SK-N-SH treated with all-trans-retinoic acid at 6 μM for 48 hours (cell line): ENCODE measurements around the gene SPEN.

ENCODE experiments used
- ATAC-seq: fragments of 200-7000 bp; cut with Tn5 transposase; 3 replicates; pipeline ENCODE4 v1.9.1; 2020; ENCODE audit warnings: mild to moderate bottlenecking, moderate library complexity
- ARNTL ChIP-seq: fragments of 450-650 bp; formaldehyde crosslinking; IDR thresholded peaks from 2 replicates; pipeline ENCODE4 v1.5.0; 2020; ENCODE audit warnings: low read depth, mild to moderate bottlenecking, moderate library complexity, borderline replicate concordance
- BACH2 ChIP-seq: fragments of 250-450 bp; sonication (Bioruptor Pico); IDR thresholded peaks from 2 replicates; pipeline ENCODE4 v1.9.0; 2021; ENCODE audit warnings: mild to moderate bottlenecking, borderline replicate concordance
- CSDC2 ChIP-seq: fragments of 250-450 bp; sonication (Bioruptor Pico); IDR thresholded peaks from 2 replicates; pipeline ENCODE4 v1.5.0; 2020; ENCODE audit warnings: mild to moderate bottlenecking, moderate library complexity
- ESRRG ChIP-seq: fragments of 250-450 bp; sonication (Bioruptor Pico); IDR thresholded peaks from 2 replicates; pipeline ENCODE4 v1.6.1; 2021; ENCODE audit warnings: mild to moderate bottlenecking
- GLIS3 ChIP-seq: fragments of 250-450 bp; sonication (Bioruptor Pico); IDR thresholded peaks from 2 replicates; pipeline ENCODE4 v1.5.0; 2020; ENCODE audit warnings: mild to moderate bottlenecking, moderate library complexity
- ISL1 ChIP-seq: fragments of 250-450 bp; sonication (Bioruptor Pico); IDR thresholded peaks from 2 replicates; pipeline ENCODE4 v2.1.2; 2022; ENCODE audit warnings: mild to moderate bottlenecking, moderate library complexity
- OSR1 ChIP-seq: fragments of 250-450 bp; sonication (Bioruptor Pico); IDR thresholded peaks from 2 replicates; pipeline ENCODE4 v1.8.0; 2022; ENCODE audit warnings: moderate library complexity, mild to moderate bottlenecking, inconsistent platforms
- SNAI2 ChIP-seq: fragments of 250-450 bp; sonication (Bioruptor Pico); IDR thresholded peaks from 2 replicates; pipeline ENCODE4 v1.5.0; 2020; ENCODE audit warnings: mild to moderate bottlenecking, moderate library complexity
- TCF4 ChIP-seq: fragments of 250-450 bp; sonication (Bioruptor Pico); IDR thresholded peaks from 2 replicates; pipeline ENCODE4 v1.8.0; 2021; ENCODE audit warnings: mild to moderate bottlenecking, moderate library complexity, borderline replicate concordance
- TOX ChIP-seq: fragments of 250-450 bp; sonication (Bioruptor Pico); IDR thresholded peaks from 2 replicates; pipeline ENCODE4 v1.8.0; 2021; ENCODE audit warnings: mild to moderate bottlenecking, moderate library complexity, borderline replicate concordance
- ZC3H10 ChIP-seq: fragments of 250-450 bp; sonication (Bioruptor Pico); IDR thresholded peaks from 2 replicates; pipeline ENCODE4 v1.5.1; 2021; ENCODE audit warnings: mild to moderate bottlenecking, moderate library complexity
- ZFP3 ChIP-seq: fragments of 250-450 bp; sonication (Bioruptor Pico); IDR thresholded peaks from 2 replicates; pipeline ENCODE4 v1.5.0; 2020; ENCODE audit warnings: mild to moderate bottlenecking, moderate library complexity
- ZFP30 ChIP-seq: fragments of 450-650 bp; formaldehyde crosslinking; IDR thresholded peaks from 2 replicates; pipeline ENCODE4 v1.5.0; 2022; ENCODE audit warnings: mild to moderate bottlenecking, moderate library complexity
- ZNF565 ChIP-seq: fragments of 450-650 bp; formaldehyde crosslinking; conservative IDR thresholded peaks from 2 replicates; pipeline ENCODE4 v1.5.0; 2020; ENCODE audit warnings: low read depth, mild to moderate bottlenecking, moderate library complexity
- ZNF70 ChIP-seq: fragments of 450-650 bp; formaldehyde crosslinking; IDR thresholded peaks from 2 replicates; pipeline ENCODE4 v1.5.0; 2020; ENCODE audit warnings: mild to moderate bottlenecking, moderate library complexity
- ZNF8 ChIP-seq: fragments of 450-650 bp; formaldehyde crosslinking; IDR thresholded peaks from 2 replicates; pipeline ENCODE4 v1.5.0; 2020; ENCODE audit warnings: mild to moderate bottlenecking, moderate library complexity
- TF ChIP-seq, protein P1 (sequence below): fragments of 250-450 bp; sonication (Bioruptor Pico); IDR thresholded peaks from 2 replicates; pipeline ENCODE4 v1.8.0; 2020; ENCODE audit warnings: mild to moderate bottlenecking, moderate library complexity, borderline replicate concordance
- TF ChIP-seq, protein P2 (sequence below): fragments of 250-450 bp; sonication (Bioruptor Pico); IDR thresholded peaks from 2 replicates; pipeline ENCODE4 v1.5.0; 2020; ENCODE audit warnings: mild to moderate bottlenecking, moderate library complexity
- TF ChIP-seq, protein P3 (sequence below): fragments of 250-450 bp; sonication (Bioruptor Pico); IDR thresholded peaks from 2 replicates; pipeline ENCODE4 v1.5.1; 2020; ENCODE audit warnings: low read depth, mild to moderate bottlenecking, moderate library complexity
- TF ChIP-seq, protein P4 (sequence below): fragments of 250-450 bp; sonication (Bioruptor Pico); IDR thresholded peaks from 2 replicates; pipeline ENCODE4 v1.5.1; 2021; ENCODE audit warnings: mild to moderate bottlenecking, moderate library complexity
- TF ChIP-seq, protein P5 (sequence below): fragments of 250-450 bp; sonication (Bioruptor Pico); IDR thresholded peaks from 2 replicates; pipeline ENCODE4 v1.8.0; 2021; ENCODE audit warnings: low read depth, mild to moderate bottlenecking, moderate library complexity, borderline replicate concordance

SPEN gene

DNA sequence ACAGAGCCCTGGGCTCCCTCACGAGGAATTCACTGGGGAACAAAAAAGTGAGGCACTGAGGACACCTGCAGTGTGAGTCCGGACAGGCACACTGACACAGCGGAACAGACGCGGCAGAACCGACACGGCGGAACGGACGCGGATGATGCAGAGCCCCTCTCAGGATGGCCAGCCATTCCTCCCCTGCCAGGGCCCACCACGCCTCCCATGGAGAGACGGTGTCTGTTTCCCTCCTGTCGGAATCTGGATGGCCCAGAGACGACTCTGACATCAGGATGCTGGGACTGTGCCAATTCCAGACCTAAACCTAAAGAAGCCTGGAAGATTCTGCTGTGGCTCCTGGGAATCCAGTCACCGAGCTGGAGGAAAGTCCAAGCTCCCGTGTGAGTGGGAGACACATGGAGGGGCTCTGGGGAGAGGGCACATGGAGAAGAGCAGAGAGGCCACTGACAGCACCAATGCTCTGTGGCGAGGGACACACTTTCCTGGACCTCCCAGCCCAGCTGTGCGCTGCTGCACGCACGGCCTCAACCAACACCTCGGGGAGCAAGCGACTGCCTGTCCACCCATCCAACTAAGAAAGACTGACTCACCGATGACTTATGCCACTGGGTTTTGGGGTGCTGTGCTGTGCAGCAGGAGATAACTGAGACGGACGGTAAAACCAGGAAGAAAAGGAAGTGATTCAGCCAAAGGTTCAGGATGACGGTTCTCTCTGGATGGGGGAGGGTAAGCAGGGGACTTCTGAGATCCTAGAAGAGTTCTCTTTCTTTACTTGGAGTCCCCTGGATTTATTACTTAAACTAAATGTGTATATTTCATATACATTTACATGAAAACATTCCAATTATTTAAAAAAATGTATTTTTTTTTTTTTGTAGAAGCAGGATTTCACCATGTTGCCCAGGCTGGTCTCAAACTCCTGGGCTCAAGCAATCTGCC, 105.1 kb downstream of the SPEN start:
- ATAC-seq = peak; percentile 55
- TF ChIP-seq SNAI2 = no peak
- TF ChIP-seq TOX (CRISPR knock-in tag) = no peak
- TF ChIP-seq, protein P1, sequence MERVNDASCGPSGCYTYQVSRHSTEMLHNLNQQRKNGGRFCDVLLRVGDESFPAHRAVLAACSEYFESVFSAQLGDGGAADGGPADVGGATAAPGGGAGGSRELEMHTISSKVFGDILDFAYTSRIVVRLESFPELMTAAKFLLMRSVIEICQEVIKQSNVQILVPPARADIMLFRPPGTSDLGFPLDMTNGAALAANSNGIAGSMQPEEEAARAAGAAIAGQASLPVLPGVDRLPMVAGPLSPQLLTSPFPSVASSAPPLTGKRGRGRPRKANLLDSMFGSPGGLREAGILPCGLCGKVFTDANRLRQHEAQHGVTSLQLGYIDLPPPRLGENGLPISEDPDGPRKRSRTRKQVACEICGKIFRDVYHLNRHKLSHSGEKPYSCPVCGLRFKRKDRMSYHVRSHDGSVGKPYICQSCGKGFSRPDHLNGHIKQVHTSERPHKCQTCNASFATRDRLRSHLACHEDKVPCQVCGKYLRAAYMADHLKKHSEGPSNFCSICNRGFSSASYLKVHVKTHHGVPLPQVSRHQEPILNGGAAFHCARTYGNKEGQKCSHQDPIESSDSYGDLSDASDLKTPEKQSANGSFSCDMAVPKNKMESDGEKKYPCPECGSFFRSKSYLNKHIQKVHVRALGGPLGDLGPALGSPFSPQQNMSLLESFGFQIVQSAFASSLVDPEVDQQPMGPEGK (CRISPR knock-in tag) = no peak
- TF ChIP-seq ZNF565 (CRISPR knock-in tag) = no peak
- no peak for TF ChIP-seq BACH2 (CRISPR knock-in tag)
- no peak for TF ChIP-seq GLIS3 (CRISPR knock-in tag)
- no peak for TF ChIP-seq ISL1
- TF ChIP-seq TCF4 = no peak
- TF ChIP-seq, protein P2, sequence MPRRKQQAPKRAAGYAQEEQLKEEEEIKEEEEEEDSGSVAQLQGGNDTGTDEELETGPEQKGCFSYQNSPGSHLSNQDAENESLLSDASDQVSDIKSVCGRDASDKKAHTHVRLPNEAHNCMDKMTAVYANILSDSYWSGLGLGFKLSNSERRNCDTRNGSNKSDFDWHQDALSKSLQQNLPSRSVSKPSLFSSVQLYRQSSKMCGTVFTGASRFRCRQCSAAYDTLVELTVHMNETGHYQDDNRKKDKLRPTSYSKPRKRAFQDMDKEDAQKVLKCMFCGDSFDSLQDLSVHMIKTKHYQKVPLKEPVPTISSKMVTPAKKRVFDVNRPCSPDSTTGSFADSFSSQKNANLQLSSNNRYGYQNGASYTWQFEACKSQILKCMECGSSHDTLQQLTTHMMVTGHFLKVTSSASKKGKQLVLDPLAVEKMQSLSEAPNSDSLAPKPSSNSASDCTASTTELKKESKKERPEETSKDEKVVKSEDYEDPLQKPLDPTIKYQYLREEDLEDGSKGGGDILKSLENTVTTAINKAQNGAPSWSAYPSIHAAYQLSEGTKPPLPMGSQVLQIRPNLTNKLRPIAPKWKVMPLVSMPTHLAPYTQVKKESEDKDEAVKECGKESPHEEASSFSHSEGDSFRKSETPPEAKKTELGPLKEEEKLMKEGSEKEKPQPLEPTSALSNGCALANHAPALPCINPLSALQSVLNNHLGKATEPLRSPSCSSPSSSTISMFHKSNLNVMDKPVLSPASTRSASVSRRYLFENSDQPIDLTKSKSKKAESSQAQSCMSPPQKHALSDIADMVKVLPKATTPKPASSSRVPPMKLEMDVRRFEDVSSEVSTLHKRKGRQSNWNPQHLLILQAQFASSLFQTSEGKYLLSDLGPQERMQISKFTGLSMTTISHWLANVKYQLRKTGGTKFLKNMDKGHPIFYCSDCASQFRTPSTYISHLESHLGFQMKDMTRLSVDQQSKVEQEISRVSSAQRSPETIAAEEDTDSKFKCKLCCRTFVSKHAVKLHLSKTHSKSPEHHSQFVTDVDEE (CRISPR knock-in tag) = no peak
- TF ChIP-seq, protein P3, sequence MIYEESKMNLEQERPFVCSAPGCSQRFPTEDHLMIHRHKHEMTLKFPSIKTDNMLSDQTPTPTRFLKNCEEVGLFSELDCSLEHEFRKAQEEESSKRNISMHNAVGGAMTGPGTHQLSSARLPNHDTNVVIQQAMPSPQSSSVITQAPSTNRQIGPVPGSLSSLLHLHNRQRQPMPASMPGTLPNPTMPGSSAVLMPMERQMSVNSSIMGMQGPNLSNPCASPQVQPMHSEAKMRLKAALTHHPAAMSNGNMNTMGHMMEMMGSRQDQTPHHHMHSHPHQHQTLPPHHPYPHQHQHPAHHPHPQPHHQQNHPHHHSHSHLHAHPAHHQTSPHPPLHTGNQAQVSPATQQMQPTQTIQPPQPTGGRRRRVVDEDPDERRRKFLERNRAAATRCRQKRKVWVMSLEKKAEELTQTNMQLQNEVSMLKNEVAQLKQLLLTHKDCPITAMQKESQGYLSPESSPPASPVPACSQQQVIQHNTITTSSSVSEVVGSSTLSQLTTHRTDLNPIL (CRISPR knock-in tag) = no peak
- TF ChIP-seq ZC3H10 (CRISPR knock-in tag) = no peak
- TF ChIP-seq, protein P4, sequence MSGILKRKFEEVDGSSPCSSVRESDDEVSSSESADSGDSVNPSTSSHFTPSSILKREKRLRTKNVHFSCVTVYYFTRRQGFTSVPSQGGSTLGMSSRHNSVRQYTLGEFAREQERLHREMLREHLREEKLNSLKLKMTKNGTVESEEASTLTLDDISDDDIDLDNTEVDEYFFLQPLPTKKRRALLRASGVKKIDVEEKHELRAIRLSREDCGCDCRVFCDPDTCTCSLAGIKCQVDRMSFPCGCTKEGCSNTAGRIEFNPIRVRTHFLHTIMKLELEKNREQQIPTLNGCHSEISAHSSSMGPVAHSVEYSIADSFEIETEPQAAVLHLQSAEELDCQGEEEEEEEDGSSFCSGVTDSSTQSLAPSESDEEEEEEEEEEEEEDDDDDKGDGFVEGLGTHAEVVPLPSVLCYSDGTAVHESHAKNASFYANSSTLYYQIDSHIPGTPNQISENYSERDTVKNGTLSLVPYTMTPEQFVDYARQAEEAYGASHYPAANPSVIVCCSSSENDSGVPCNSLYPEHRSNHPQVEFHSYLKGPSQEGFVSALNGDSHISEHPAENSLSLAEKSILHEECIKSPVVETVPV = no peak
- TF ChIP-seq, protein P5, sequence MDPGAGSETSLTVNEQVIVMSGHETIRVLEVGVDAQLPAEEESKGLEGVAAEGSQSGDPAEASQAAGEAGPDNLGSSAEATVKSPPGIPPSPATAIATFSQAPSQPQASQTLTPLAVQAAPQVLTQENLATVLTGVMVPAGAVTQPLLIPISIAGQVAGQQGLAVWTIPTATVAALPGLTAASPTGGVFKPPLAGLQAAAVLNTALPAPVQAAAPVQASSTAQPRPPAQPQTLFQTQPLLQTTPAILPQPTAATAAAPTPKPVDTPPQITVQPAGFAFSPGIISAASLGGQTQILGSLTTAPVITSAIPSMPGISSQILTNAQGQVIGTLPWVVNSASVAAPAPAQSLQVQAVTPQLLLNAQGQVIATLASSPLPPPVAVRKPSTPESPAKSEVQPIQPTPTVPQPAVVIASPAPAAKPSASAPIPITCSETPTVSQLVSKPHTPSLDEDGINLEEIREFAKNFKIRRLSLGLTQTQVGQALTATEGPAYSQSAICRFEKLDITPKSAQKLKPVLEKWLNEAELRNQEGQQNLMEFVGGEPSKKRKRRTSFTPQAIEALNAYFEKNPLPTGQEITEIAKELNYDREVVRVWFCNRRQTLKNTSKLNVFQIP = no peak; the same call in 1 of the 2 replicates
- TF ChIP-seq ZFP3 (CRISPR knock-in tag) = no peak
- no peak for TF ChIP-seq CSDC2 (CRISPR knock-in tag)
- TF ChIP-seq ZNF70 (CRISPR knock-in tag) = no peak
- TF ChIP-seq ARNTL (CRISPR knock-in tag) = no peak

DNA sequence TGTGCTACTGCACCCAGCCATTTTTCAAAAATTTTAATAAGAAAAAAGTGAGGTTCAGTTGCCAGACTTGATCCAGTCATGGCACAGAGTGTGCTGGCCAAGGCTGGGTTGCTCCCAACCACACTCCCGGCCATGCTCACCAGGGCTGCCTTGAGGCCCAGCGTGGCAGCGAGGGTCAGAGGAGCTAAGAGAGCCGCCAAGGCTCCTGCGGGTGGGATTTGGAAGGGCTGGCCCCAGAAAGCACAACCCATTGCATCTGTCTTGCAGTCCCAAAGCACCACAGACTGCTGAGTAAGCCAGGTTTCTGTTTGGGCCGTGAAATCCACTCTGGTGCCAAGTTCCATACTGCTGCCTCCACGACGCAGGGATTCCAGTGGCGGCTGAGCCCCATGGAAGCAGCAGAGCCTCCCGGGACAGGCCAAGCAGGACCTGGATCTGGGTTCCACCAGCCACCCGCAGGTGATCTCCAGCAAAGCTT, 105.8 kb downstream of the SPEN start:
- peak; percentile 14 for ATAC-seq
- TF ChIP-seq ZFP3 (CRISPR knock-in tag) (no peak), TOX (CRISPR knock-in tag) (no peak), ARNTL (CRISPR knock-in tag) (no peak), ISL1 (no peak), ZNF565 (CRISPR knock-in tag) (no peak), ZNF70 (CRISPR knock-in tag) (no peak), ZC3H10 (CRISPR knock-in tag) (no peak), ESRRG (no peak), OSR1 (no peak), CSDC2 (CRISPR knock-in tag) (no peak), TCF4 (no peak), ZNF8 (CRISPR knock-in tag) (no peak), GLIS3 (CRISPR knock-in tag) (no peak), ZFP30 (CRISPR knock-in tag) (no peak)
- TF ChIP-seq, protein P5 = no peak
- TF ChIP-seq, protein P2 (CRISPR knock-in tag) = no peak
- TF ChIP-seq, protein P4 = no peak
